Renal cortex interstitium (tissue), 15 donors: ENCODE results near the gene SLC66A2. TPM values are rescaled to one million over a fixed set of nuclear protein-coding genes. Genes with fewer than 3 reads are reported as not detected.
"Not testable (repeated sequence)": the region's sequence is repeated elsewhere in the genome, so short reads cannot be mapped to it uniquely, and the experiment has no call there.

ENCODE experiments used
- DNase-seq, 11 donors: peaks; one replicate each; pipeline ENCODE4 v3.0.0-alpha.2; 2013; ENCODE audit warnings: low read depth in 9 of 11, low spot score in 4 of 11; ENCODE audit errors: extremely low read depth in 1 of 11
- long read RNA-seq, 16 experiments: transcript quantifications; one replicate each; lab custom pipeline, GENCODE V29; 2026
- polyA plus RNA-seq, 3 donors: library from polyadenylated mRNA; unstranded; fragments of 120-200 nt; gene quantifications; one replicate each; pipeline ENCODE4 v1.2.1, GENCODE V29; 2013; ENCODE audit not compliant: insufficient read length in 3 of 3

The SLC66A2 gene
- polyA plus RNA-seq = 10 to 100 TPM; 18.8 to 31.0 (median 29.6) TPM
- long read RNA-seq, donor 1, transcript PQLC1-202 (5 exons, 2,475 nt) = minor isoform, 5 of 14 reads
- long read RNA-seq, donor 1, transcript PQLC1-203 (6 exons, 2,555 nt) = major isoform, 6 of 14 reads
- long read RNA-seq, donor 1, partial matches to known transcripts = 0 of 14 reads
- long read RNA-seq, donor 1, other reads (novel, unspliced or antisense) = 0 of 14 reads
- long read RNA-seq, donor 2, partial matches to known transcripts = 0 of 9 reads
- long read RNA-seq, donor 2, other reads (novel, unspliced or antisense) = 0 of 9 reads
- long read RNA-seq, donor 3, transcript PQLC1-203 (6 exons, 2,555 nt) = major isoform, 8 of 15 reads
- long read RNA-seq, donor 3, partial matches to known transcripts = 0 of 15 reads
- long read RNA-seq, donor 3, other reads (novel, unspliced or antisense) = 0 of 15 reads
- long read RNA-seq, donor 4, transcript PQLC1-203 (6 exons, 2,555 nt) = major isoform, 7 of 15 reads
- long read RNA-seq, donor 4, transcript PQLC1-202 (5 exons, 2,475 nt) = minor isoform, 6 of 15 reads
- long read RNA-seq, donor 4, partial matches to known transcripts = 0 of 15 reads
- long read RNA-seq, donor 4, other reads (novel, unspliced or antisense) = 0 of 15 reads
- long read RNA-seq, donor 5 = 0 reads
- long read RNA-seq, donor 6, partial matches to known transcripts = 0 of 5 reads
- long read RNA-seq, donor 6, other reads (novel, unspliced or antisense) = 0 of 5 reads
- long read RNA-seq, donor 7, transcript PQLC1-202 (5 exons, 2,475 nt) = major isoform, 5 of 11 reads
- long read RNA-seq, donor 7, partial matches to known transcripts = 0 of 11 reads
- long read RNA-seq, donor 7, other reads (novel, unspliced or antisense) = 0 of 11 reads
- long read RNA-seq, donor 8 = 0 reads
- long read RNA-seq, donor 9, transcript PQLC1-203 (6 exons, 2,555 nt) = minor isoform, 5 of 14 reads
- long read RNA-seq, donor 9, transcript PQLC1-202 (5 exons, 2,475 nt) = major isoform, 6 of 14 reads
- long read RNA-seq, donor 9, partial matches to known transcripts = 0 of 14 reads
- long read RNA-seq, donor 9, other reads (novel, unspliced or antisense) = 0 of 14 reads
- long read RNA-seq, donor 10, transcript PQLC1-203 (6 exons, 2,555 nt) = major isoform, 6 of 11 reads
- long read RNA-seq, donor 10, partial matches to known transcripts = 0 of 11 reads
- long read RNA-seq, donor 10, other reads (novel, unspliced or antisense) = 0 of 11 reads
- long read RNA-seq, donor 11, transcript PQLC1-202 (5 exons, 2,475 nt) = major isoform, 6 of 9 reads
- long read RNA-seq, donor 11, partial matches to known transcripts = 0 of 9 reads
- long read RNA-seq, donor 11, other reads (novel, unspliced or antisense) = 0 of 9 reads
- long read RNA-seq, donor 12, partial matches to known transcripts = 0 of 2 reads
- long read RNA-seq, donor 12, other reads (novel, unspliced or antisense) = 0 of 2 reads
- long read RNA-seq, donor 13 = 0 reads
- long read RNA-seq, donor 14, partial matches to known transcripts = 0 of 5 reads
- long read RNA-seq, donor 14, other reads (novel, unspliced or antisense) = 0 of 5 reads
- long read RNA-seq, donor 15, partial matches to known transcripts = 0 of 6 reads
- long read RNA-seq, donor 15, other reads (novel, unspliced or antisense) = 0 of 6 reads
- long read RNA-seq, donor 16, transcript PQLC1-203 (6 exons, 2,555 nt) = major isoform, 17 of 36 reads
- long read RNA-seq, donor 16, transcript PQLC1-202 (5 exons, 2,475 nt) = minor isoform, 15 of 36 reads
- long read RNA-seq, donor 16, partial matches to known transcripts = 0 of 36 reads
- long read RNA-seq, donor 16, other reads (novel, unspliced or antisense) = 0 of 36 reads

DNA sequence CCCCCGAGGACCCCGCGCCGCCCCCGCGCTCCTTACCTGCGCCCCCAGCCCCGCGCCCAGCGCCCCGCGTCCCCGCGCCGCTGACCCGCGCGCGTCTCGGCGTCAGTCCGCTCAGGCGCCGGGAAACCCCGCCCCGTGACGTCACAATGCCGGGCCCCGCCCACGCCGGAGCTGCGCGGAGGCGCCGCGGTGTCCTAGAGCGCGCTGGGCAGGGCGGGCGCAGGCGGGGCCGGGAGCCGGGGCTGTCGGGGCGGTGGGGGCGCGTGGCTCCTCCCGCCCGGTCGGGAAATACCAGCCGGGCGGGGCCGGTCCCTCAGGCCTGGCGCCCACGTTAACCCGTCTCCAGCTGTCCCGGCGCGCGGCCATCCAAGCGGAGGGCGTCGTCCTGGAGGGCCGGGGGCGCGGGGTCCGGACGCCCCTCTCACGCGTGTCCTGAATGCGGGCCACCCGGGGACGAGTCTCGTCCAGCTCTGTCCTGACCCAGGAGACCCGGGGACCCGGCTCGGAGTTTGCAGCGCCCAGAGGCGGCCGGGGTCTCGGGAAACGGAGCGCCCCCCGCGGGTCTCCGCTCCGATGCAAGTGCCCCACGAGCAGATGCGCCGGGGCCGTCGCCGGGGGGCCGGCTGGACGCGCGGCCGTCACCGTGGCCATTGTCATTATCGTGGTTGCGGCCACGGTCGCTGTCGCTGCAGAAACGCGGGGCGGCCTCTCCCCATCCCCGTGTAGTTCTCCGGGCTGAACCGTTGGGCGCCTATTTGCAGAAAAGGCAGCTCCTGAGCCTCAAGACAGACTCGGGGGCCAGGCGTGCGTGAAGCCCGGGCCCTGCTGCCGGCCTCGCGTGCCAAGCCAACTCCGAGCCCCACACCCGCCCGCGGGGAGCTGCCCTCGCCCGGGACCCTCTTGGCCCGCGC lies at the start of gene SLC66A2:
Gene SLC66A2 (minus strand): TSS at position 109 of the 911 bp plus-strand sequence. CDS start 727 bp downstream, outside the sequence.
- peak in 9 of 11 donors; percentile 64 to 85 (median 76) for DNase-seq

DNA sequence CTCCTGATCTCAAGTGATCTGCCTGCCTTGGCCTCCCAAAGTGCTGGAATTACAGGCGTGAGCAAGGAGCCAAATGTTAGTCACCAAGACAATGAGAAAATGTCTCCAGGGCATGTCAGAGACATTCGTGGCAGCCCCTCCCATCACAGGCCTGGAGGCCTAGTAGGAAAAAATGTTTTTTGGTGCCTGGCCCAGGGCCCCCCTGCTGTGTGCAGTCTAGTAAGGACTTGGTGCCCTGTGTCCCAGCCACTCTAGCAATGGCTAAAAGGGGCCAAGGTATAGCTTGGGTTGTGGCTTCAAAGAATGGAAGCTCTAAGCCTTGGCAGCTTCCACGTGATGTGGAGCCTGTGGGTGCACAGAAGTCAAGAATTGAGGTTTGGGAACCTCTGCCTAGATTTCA lies 49.4 kb upstream of the SLC66A2 start:
- DNase-seq = no peak

DNA sequence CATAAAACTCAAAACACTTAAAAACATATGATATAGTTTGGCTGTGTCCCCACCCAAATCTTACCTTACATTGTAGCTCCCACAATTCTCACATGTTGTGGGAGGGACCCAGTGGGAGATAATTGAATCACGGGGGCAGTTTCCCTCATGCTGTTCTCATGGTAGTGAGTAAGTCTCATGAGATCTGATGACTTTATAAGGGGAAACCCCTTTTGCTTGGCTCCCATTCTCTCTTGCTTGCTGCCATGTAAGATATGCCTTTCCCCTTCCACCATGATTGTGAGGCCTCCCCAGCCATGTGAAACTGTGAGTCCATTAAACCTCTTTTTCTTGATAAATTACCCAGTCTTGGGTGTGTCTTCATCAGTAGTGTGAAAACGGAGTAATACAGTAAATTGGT lies 48.2 kb upstream of the SLC66A2 start:
- DNase-seq = not testable (repeated sequence)

DNA sequence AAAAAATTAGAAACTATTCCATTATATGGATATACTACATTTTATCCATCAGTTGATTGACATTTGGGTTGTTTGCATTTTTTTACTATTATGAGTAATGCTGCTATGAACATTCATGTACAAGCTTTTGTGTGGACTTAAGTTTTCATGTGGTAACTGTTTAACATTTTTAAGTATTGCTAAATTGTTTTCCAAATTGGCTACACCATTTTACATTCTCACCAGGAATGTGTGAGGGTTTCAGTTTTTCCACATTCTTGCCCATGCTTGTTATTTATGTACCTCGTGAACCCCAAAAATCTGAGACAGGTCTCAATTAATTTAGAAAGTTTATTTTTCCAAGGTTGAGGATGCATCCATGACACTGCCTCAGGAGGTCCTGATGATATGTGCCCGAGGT lies 40.0 kb upstream of the SLC66A2 start:
- no peak for DNase-seq

DNA sequence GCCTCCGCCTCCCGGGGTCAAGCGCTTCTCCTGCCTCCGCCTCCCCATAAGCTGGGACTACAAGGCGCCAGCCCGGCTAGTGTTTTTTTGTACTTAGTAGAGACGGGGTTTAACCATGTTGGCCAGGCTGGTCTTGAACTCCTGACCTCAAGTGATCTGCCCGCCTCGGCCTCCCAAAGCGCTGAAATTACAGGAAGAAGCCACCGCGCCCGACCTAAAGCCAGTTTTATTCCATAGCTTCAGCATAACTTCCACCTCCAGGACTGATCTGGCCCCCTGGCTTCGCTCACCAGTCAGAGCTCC lies 37.7 kb upstream of the SLC66A2 start:
- DNase-seq = no peak

DNA sequence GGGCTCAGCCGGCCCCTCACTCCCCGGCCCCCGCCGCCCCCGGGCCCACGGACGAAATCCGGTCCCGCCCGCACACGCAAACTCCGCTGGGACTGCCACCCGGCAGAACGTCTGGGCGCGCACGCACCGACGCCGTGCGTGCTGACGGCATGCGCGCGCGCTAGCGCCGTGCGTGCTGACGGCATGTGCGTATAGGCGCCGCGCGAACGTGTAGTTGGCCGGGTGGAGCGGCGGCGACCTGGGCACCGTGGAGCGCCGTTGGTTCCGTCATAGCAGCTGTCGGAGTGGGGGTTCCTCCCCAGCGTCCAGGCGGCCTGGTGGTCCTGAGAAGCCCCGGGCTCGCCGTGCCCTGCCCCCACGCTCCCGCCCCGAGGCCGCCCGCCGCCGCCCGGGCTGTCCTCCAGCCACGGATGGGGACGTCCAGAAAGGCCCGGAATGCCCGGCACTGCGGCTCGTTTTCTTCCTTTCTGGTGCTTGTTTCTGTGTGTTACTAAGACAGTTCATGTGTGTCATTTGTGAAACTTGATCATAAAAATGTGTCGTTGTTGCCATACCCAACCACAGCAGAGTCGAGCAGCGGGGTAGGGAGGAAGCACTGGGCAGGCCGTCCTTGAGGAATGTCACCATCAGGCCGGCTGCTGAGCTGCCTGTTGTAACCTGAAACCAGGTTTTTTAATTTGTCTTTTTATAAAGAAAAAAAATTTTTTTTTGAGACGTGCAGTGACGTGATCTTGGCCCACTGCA lies 37.2 kb upstream of the SLC66A2 start, which contains the start of gene TXNL4A:
Gene TXNL4A (minus strand): TSS at position 113 of the 744 bp plus-strand sequence. CDS start 171 bp downstream, outside the sequence.
- peak; percentile 51 to 82 (median 74) for DNase-seq

DNA sequence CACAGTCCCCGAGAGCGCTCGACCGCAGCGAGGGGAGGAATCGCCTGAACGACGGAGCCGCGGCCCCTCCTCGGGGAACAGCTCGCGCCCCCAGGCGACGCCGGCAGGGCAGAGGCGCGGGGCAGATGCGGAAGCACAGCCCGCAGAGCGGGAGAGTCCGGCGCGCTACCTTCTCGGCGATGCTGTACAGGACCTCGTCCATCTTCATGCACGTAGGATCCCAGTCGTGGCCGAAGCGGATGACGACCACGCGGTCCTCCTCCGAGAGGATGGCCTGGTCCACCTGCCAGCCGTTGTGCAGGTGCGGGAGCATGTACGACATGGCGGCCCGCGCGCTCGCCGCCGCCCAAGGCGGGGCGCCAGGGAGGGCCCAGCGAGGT lies 36.6 kb upstream of the SLC66A2 start:
- DNase-seq = peak; percentile 19 to 57 (median 38)

DNA sequence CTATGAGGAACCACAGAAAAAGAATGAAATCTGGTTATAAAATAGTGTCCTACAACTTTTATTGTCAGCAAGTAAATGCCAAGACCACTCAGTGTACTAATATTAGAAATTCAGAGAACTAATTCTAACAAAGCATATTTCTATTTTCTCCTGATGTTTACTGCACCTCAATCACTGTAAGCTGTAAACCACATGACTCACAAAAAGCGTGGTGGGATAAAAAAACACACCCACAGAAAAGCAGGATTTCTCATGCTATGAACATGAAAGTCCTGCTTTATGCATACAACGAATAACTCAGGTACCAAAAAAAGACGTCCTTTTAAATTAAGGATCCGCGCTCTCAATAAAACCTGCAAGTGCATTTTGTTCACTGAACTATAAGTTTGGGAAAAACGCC lies 36.1 kb upstream of the SLC66A2 start:
- DNase-seq = no peak

DNA sequence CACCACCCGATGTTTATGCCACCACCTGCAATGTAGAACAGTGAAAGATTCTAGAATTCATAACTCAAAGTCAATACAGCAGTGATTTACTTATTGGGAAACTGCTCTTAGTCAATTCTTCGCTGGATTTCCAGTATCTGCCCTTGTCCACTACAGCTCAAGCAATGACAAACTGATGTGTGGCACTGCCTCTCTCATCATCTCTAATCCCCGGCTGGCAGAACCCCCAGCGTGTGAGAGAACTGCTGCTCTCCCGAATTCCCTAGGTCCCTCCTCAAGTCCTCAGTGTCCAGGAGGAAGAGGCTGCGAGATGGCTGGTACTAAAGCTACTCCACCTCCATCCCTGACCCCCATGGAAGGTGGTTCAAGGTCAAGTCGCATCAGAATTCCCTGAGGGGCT lies 35.3 kb upstream of the SLC66A2 start:
- DNase-seq = no peak

DNA sequence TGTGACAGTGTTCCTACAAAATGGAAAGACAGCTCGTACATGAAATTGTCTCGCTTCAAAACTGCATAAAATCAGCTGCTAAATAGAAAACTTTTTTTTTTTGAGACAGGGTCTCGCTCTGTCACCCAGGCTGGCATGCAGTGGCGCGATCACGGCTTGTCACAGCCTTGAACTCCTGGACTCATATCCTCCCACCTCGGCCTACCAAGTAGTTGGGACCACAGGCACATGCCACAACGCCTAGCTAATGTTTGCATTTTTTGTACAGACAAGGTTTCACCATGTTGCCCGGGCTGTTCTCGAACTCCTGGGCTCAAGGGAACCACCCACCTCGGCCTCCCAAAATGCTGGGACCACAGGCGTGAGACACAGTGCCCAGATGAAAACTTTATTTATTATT lies 33.7 kb upstream of the SLC66A2 start:
- DNase-seq = no peak

DNA sequence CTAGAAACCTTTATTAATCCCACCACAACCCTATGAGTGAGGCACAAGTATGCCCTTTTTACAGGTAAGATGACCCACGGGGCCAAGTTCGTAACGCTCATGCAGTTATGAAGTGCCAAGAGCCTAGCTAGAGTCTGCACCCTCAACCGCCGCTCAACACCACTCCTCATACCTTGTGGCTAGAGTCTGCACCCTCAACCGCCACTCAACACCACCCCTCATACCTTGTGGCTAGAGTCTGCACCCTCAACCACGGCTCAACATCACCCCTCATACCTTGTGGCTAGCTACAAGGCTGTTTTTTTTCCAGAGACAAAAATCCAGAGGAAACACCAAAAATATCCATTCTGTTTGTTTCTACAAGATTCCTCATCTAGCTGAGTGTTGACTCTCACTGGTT lies 32.3 kb upstream of the SLC66A2 start:
- no peak for DNase-seq

DNA sequence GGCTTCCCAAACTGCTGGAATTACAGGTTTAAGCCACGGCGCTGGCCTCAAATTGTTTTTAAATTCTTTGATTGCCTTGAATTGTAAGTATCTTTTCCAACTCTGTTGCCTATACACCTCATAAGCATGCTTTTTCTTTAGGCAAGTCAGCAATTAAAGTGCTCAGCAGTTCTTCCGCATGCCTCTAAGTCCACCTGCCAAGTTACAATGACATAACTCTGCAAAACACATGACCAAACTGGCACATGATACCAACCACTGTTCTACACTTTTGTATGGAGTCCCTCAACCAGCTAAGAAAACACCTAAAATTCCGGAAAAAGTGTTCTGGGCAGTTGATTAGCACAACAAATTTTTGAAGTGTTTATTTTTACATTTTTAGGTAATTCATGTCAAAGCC lies 31.8 kb upstream of the SLC66A2 start:
- DNase-seq = no peak

DNA sequence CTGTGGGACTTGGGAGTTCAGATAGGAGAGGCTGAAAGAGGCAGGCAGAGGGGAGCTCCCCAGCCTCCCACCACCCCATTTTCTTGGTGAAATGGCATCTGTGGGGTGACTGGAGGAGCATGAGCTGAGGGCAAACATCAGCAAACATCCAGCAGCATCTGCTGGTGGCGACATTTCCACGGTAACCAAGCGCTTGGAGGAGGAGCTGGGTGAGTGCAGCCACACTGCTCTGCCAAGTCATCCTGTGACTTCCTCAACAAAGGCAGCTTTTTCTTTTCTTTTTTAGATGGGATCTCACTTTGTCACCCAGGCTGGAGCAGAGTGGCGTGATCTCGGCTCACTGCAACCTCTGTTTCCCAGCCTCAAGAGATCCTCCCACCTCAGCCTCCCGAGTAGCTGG lies 31.3 kb upstream of the SLC66A2 start:
- no peak for DNase-seq

DNA sequence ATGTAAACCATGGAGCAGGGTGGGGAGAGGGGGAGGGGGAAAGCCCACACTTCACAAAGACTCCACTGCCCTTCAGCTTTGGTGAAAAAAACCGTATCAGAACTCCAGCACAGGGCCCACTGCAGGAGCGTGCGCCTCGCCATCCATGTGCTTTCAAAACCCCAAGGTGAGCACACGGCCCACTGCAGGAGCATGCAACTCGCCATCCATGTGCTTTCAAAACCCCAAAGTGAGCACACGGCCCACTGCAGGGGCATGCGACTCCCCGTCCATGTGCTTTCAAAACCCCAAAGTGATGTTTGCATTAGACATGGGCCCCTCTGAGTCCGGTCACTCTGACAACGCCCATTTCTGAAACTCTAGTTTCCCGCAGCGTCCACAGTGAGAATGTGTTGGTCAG lies 29.1 kb upstream of the SLC66A2 start:
- no peak for DNase-seq

DNA sequence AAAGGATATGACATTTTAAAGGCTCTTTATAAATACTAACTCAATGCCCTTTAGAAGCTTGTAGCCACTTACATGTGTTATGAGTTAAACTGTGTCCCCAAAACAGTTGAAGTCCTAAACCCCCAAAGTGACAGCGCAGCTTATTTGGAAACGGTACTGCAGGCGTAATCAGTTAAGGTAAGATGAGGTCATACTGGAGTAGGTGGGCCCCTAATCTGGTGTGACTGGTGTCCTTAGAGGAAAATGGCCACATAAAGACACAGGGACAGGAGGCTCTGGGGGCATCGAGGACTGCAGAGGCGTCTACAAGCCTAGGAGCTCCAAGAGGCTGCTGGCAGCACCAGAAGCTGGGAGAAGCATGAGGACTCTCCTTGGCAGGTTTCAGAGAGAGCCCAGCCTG lies 28.4 kb upstream of the SLC66A2 start:
- DNase-seq = no peak

DNA sequence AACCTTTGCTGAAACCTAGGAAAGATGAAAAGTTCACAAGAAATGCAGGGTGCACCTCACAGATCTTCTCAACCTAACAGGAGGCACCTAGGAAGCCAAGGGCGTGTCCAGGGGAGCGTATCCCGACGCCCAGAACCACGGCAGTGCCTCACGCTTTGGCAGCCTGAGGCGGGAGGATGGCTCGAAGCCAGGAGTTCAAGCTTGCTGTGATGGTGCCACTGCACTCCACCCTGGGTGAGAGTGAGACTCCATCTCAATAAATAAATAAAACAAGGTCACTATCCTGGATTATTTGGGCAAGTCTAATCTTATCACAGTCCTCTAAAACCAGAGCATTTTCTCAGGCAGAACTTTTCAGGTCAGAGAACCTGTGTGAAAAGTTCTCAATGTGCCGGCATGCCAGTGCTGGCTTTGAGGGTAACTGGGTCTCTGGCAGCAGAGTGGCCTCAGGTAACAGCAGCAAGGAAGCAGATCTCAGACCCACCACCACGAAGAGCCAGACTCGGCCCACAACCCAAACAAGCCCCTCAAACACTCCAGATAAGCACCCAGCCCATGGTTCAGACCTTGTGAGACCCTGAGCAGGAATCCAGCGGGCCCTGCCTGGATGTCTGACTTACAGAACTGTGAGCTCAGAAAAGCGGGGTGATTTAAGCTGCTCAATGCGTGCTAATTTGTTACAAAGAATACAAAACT lies 24.7 kb upstream of the SLC66A2 start:
- DNase-seq = no peak
